ENCODE data around the gene PHLDB3.

DNA sequence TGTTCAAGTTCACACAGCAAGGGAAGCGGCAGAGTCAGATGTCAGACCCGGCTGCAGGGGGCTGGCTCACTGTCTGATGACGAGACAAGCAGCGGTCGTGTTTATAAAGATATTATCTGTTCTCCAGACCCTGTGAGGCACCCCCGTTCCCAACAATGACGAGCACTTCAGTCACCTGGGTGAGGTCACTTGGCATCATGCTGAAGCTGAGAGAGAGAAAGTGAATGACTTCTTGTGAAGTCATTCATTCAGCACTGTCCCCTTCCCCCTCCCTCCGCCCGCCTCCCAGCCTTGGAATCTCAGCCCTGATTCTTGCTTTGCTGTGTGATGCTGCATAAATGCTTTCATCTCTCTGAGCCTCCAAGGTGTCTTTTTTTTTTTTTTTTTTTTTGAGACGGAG is 34.3 kb downstream of the PHLDB3 start:
- TF ChIP-seq, protein P1, sequence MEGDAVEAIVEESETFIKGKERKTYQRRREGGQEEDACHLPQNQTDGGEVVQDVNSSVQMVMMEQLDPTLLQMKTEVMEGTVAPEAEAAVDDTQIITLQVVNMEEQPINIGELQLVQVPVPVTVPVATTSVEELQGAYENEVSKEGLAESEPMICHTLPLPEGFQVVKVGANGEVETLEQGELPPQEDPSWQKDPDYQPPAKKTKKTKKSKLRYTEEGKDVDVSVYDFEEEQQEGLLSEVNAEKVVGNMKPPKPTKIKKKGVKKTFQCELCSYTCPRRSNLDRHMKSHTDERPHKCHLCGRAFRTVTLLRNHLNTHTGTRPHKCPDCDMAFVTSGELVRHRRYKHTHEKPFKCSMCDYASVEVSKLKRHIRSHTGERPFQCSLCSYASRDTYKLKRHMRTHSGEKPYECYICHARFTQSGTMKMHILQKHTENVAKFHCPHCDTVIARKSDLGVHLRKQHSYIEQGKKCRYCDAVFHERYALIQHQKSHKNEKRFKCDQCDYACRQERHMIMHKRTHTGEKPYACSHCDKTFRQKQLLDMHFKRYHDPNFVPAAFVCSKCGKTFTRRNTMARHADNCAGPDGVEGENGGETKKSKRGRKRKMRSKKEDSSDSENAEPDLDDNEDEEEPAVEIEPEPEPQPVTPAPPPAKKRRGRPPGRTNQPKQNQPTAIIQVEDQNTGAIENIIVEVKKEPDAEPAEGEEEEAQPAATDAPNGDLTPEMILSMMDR (IDR thresholded peaks at IDR 0.05): no peak
- no peak for TF ChIP-seq POLR2A (IDR thresholded peaks at IDR 0.05)

All from sigmoid colon (tissue), 3 donors.